ENCODE measurements around the gene ZNF521.

ZNF521 gene

DNA sequence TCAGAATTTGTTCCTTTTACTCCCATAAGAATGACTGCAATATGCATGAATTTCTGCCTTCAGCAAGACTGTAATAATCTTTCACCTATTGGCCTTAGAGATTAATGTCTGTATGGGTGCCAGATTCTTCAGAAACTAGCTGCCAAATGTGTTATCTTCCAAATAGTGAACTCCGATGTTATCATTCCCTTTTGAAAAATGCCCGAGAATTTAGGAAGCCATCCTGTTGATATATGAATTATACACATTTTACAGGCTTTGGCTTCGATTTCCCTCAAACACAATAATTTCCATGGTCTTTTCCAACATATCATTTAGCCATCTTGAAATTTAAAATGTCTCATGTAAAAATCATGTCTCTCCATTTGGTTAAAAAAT, 101.5 kb downstream of the ZNF521 start:
- DNase-seq: no peak

DNA sequence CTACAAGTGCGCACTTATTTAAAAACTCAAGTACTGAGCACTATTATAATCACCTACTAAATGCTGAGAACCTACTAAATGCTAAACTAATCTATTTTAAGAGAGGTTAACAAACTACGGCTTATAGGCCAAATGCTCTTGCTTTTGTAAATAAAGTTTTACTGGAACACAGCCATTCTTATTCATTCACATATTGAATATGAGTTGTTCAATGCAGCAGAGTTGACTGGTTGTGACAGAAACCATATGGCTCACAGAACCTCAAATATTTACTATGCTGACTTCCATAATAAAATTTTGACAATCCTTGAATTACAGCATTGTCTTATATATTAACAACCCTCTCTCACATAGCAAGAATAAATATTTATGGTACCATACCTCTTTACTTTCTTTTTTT, 103.2 kb downstream of the ZNF521 start:
- no peak for DNase-seq

DNA sequence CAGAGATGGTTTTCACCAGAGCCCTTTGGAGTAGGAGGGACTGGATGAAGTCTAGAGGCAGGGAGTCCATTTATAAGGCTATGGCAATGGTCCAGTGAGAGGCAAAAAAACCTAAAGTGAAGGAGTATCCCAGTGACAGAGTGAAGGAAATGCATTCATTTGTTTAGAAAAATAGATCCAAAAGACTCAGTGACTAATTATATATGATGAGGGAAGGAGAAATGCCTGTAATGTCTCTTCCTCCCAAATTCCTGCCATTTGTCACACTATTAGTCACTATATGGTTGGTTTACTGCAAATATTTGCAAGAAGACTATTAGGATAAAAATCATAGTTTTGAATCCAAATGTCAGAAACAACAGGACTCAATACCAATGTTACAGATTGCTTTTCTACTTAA, 104.2 kb downstream of the ZNF521 start:
- no peak for DNase-seq

DNA sequence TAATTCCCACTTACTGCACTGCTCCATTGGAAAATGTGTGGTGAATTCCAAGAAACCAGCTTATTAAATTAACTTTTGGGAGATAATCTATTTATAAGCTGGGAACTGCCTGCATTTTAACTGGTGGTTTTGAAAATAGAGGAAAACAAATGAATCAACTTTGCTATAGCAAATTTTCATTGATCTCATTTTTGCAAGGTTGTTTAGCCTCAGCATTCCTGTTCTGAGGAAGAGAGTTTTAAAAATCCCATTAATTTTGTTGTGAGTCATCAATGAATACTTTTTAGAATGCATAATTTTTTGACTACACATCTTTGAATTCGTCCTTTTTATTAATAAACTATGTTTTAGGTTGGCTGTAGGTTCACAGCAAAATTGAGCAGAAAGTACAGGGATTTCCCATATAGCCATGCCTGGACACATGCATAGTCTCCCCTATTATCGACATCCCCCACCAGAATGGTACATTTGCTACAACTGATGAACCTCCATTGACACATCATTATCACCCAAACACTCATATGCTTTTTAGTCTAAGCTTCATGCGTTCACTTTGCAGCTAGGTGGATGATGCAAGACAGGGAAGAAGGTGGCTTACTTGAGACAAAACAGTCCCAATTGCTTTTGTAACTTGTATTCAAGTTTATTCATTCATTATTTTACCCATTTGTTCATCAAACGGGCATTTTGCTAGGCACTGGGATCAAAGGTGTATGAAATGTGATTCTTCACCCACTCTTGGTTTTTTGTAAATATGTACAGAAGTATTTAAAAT, 106.9 kb downstream of the ZNF521 start:
- DNase-seq: no peak

DNA sequence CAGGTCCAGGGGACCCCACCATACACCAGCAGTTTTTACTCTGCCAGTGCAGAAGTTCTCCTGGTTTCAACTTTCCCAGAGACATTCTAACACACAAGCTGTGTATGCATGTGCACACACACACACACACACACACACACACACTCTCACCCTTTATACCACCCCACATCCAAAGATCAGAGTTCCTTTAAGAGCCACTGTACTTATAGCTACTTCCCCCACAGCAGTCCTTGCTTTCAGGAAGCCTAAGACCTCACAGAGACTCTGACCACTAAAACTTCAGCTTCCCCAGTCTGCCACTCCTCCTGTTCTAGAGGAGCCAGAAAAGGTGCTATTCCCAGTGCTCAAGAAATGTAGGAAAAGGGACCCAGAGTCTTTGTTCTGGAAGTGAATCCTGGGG, 107.8 kb downstream of the ZNF521 start:
- peak in 2 of 4 experiments; percentile 5 to 31 for DNase-seq

DNA sequence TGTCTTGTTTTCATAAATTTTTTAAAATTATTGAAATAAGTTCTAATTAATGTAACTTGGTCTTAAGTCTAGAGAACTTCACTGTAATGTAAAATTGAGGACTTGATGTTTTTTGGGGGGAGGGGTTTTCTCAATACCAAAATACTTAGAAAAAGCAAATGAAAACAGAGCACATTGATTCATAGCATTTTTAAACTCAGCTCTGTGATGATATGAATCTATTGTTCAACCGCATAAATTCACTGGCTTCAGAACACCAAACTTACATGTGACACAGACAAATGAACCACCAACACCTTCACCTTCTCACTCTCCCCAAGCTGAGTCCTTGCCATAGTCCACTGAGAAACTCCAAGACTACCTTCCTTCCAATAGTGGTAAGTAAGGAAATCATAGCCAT, 108.2 kb downstream of the ZNF521 start:
- no peak for DNase-seq

DNA sequence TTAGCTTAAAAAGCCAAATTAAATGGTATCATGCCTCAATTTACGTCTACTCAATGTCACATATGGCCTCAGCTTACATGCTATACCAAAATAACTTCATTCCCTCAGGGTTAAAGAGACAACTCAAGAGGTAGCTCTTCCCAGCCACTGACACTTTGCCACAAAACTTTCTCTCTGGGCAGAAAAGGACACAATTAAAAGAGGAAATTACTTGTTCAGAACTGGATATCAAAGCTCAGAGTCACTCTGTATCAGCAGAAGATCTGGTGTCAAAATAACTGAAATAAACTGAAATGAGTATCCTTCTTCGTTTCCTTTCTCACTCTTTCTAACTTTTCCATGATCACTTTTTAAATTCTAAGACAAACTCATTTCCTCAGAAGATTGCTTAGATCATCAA, 108.7 kb downstream of the ZNF521 start:
- DNase-seq: no peak

DNA sequence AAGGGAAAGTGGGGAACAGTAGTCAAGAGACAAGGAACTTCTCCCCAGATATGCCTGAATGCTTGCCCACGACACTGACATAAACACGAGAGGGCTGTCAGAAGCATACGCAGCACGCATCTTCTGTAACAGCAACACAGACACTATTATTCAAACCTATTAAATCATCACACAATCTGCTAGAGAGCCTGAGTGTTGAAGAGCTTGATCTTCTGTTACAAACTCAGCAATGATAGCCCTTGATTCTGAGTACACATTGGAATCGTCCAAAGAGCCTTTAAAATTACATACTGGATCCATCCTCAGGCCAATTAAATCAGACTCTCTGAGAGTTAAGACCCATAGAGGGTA, 111.6 kb downstream of the ZNF521 start:
- DNase-seq: no peak

DNA sequence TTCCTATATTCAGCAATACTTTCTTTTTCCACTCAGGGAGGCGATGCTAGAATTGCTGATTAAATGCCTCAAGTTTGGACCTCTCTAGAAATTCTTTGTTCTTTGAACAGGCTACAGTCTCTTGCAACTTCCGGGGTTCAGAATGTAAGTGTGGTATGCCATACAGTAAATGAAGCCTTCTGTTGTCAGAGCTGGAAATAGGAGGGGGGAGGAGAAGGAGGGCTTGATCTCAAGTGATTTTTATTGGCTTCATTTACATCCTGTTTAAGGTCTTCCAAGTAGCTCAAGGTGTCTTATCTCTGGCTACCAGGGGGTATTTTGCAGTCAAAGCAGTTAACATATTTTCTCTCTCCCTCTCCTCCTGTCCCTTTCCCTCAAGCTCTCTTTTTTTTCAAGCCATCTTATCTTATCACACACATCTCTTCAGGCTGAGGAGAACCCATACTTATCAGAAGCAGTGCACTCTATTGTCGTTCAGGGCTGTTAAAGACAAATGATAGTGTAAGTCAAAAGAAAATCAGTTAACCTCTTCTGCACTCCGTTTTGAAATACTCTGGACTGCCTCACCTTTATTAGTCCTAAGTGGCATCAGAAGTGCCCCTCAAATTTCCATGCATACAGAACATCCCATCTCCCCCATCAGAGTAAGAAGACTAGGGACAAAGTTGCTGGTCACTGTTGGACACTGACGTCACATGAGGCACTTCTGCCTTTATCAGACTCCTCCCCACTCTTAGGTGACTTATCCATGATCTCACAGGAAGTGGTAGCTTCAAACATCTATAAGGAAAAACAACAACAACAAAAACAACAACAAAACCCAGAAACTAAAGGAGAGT, 112.2 kb downstream of the ZNF521 start:
- peak in 3 of 4 experiments; percentile 4 to 31 (median 23) for DNase-seq

DNA sequence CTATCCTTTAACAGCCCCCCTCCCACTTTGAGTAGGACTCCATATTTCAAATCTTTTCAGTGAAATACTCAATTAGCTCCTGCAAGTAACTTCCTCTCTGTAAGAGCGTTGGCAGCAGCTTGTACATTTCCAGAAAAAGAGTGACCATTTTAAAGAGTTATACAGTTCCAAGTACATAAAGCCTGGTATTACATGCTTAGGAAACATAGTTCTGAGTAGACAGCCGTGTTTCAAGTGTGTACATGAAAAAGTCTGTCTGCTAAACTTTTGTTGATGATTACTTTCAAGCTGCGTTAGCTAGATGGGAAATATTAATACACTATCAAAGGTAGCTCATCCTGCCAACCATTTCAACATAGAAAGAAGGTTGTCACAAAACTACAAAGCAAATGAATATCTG, 112.8 kb downstream of the ZNF521 start:
- peak in 2 of 4 experiments; percentile 7 to 23 for DNase-seq

DNA sequence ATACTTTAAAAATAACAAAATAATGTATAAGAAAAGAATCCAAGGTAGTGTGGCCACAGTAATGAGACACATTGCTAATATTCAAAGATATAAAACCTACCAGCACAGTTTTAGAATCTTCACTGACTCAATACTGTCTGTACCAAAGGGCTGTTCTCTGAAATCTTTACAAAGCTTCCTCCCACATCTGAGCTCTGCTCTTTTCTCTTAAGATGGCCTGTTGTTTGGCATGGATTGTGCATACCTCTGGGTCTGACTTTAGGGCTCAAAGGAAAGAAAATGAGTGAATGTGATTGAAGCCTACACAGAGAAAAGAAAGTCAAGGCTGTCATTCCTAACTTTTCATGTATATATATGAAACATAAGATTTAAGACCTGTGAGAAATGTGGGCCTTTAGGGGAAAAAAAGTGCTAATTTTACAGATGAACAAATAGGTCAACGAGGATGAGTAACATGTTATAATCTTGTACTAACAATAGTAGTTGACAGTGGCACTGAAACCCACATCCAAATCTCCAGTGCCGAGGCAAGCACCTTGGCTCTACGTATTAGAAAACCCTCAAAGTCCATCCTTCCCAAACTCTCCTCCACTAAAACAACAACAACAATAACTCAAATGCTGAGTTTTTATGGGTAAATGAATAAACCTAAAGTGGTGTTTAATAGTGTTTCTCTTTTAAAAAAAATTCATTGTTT, 114.2 kb downstream of the ZNF521 start:
- DNase-seq: no peak

DNA sequence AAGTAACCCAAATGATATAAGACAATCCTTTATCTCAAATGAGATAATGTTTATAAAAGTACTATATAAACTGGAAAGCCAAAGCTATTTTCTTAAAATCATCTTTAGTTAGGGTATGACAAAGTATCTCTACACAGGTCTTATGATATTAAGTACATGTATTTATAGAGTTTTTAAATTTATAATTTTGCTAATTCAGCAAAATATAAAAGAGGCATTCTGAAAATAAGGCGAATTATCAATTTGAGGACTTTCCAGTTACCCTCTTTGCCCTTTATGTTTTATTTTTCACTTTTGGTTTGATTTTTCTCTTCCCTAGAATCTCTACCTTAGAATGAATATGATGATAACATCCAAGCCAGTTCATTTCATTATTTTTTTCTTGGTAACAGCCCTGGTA, 115.2 kb downstream of the ZNF521 start:
- no peak for DNase-seq

DNA sequence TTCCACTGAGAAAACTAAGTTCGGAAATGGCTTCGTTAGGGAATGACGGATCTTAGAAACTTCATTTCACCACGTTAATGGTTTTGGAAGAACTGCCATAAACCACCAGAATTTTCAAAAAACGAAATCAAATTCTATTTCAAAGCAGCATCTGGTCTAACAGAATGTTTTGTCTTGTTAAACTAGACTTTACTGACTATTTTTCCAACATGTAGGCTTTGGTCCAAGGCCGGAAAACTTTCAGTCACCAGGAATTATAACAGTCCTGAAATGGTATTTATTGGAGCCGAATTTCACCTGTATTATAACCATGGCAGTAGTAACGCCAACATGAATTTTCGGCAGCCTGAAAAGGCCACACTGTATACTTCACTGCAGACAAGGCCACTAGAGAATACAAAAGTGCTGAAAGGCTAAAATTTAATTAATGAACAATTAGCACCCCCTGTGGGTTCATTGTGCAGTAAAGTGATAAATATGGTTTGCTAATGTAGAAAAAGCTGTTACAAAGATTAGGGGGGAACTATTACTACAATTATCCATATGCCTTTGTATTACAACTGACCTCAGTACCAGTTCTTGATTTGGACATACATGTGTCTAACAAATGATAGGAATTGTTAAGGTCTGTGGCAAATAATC, 116.4 kb downstream of the ZNF521 start:
- DNase-seq: no peak

DNA sequence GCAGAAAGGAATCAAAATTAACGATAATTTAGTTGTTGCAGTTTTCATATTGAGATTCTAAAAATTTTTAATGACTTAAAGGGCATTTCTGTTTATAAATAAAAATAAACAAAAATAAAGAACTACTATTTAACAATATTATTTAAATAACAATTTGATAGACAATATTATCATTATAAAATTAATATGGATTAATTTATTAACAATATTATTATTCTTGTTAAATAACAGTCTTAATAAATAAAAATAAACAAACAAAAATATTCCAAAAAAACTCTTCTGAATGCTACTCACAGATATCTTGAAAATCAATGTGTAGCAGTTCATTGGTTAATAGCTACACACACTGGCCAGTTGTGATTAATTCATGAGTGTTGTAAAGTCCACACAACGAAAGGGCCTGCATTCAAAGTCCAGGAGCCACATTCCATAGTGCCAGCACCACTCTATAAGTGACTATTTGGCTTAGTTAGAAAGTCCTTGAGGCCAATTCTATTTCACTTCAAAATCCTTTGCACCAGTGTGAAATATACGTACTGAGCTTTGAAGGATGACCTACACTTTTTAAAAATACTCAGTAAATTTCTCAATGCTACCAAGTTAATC, 117.1 kb downstream of the ZNF521 start:
- DNase-seq: no peak

DNA sequence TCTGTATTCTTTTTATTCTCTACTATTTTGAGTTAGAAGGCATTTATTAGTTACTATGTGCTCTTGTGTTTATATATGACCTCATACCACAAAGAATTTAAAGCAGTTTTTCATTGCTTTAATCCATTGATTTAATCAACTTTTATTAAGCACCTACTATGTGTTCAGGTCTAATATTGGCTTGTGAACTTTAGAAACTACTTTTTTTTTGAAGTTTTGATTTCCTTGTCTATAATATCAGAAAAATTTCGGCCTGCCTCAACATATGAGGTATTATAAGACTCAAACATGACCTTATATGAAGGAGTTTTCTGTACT, 117.7 kb downstream of the ZNF521 start:
- DNase-seq: no peak

DNA sequence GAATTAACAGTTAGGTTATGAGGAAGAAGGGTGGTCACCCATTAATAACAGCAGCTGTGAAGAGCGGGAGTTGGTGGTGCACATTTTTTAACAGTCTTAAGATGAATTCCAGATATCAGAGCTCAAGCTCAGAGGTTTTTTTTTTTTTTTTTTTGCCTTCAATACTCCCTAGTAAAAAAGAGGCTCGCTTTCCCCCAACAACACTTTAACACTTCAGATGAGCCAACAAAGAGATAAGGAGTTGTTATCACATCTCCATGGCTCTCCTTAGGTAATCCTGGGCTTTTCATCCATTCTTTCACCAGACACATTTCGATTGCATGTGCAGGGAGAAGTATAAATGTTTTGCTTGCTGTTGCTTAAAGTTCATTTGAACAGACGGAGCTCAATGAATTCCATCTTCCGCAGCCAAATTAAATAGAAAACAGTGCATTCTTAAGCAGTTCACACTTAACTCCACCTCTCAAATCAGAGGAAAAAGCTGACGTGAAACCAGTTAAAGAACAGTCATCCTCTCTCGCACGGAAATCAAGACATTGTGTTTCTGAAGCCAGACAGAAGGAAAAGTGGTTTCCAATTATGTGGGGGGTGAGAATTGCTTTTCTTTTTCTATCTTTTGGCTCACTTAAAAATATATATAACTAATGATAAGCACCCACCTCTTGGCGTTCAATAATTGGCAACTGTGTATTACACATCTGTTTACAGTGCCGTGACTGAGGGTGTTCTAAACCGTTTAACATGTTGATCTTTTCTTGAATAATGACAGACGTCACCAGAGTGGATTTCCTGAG, 118.2 kb downstream of the ZNF521 start:
- no peak for DNase-seq

DNA sequence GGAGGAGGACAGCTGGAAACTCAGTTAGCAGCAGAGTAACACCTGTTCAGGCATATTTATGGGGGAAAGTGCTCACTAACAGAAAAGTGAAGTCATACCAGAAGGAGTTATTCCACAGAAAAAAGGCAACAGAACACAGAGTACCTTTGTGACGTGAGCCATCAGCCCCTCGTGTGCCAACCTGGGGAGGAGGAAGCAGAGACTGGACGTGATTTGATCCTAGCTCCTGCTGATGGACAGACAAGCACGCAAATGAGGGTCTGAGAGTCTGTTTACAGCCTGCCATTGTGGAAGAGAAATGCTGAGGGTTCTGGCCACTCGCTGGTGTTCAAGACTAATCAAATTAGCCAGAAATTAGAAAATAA, 120.7 kb downstream of the ZNF521 start:
- DNase-seq: no peak

DNA sequence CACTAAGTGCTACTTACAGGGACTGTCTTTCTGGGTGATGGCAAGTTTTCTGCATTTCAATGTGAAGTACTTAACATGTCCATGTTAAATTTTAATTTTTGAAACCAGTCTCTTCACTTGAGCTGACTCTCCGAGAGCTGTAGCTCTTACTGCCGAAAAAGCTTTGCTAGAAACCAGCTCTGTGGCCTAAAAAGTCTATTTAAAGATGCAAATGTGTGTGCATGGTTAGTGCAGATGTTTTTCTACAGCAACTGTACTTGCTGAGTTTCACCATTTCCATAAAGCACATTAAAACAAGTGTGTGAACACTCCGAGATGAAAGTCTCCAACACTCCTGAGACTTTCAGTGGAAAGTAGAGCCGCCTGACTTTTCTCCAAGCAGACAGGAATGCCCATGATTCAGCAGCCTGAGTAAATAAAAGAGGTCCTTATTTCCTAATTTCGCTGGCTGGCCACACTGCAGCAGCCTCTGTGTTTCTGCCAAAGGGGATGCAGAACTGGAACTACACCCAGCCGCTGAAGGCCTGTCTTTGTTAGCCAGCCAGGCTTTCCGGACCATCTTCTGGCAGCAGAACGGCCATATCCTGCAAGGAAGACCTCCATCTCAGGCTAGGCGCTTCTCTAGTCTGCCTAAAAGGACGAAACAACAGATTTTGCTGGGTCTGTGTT, 121.2 kb downstream of the ZNF521 start:
- peak; percentile 51 to 71 (median 63) for DNase-seq

DNA sequence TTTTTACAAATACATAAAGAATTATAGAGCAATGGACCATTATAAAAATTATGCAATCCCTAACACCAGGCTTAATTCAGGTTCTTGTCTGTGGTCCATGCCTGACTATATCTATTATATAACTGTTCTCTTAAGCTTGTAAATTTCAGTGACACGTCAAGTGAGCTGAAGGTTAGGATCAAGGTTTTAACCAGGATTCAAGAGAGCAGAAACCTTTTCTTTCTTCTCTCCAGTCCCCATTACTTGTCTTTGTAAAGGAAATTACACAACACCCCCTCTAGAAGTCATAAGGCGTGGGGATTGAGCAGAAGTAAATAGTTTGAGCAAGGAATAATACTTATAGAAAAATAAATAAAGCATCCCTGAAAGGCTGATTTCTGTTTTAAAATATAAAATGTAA, 122.0 kb downstream of the ZNF521 start:
- peak in 3 of 4 experiments; percentile 16 to 56 (median 43) for DNase-seq

DNA sequence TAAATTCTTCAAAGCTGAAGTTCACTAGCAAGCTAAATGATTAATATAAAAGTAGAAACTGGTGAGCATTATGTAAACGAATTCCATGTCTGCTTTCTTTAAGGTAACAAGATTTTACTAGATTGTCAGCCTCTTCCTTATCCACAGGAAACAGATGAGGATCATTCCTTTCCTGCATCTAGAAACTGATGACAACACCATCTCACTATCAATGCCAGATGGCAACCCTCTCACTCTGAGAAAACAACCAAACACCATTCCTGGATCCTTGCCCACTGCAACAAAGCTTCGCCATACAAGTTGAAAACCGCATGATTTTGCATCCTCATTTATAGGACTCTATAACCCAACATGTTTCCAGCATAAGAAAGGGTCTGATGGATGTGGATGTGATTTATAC, 122.9 kb downstream of the ZNF521 start:
- peak in 1 of 4 experiments; percentile 7 for DNase-seq

DNA sequence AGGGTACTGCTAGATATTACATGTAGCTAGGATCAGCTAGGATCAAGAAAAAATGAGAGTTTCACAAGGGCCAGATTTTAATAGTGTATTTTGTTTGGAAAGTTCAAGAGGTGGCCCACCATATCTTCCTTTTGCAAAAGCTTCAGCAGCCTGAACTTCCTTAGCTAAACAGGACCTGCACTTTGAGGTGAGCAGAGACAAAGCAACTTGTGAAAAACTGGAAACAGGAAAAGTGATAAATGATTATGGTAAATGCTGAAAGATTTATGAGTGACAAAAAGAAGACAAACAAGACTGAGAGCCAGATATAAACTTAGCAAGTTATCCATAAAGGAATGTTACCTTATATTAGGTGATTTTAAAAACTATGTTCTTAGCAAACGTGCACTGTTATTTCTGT, 123.6 kb downstream of the ZNF521 start:
- no peak for DNase-seq
